SH-SY5Y (cell line): ENCODE data around the gene FOXP4.

ENCODE experiments used
- GATA2 ChIP-seq: IDR thresholded peaks from 2 replicates; pipeline ENCODE4 v1.6.1; 2011; ENCODE audit warnings: mild to moderate bottlenecking, low read depth, low read length
- GATA3 ChIP-seq: IDR thresholded peaks from 2 replicates; pipeline ENCODE4 v1.6.1; 2011; ENCODE audit warnings: low read depth, mild to moderate bottlenecking, low read length, moderate library complexity

GRCh38 chr6:41545247-41545702 lies 906 bp upstream of the FOXP4 start:
- TF ChIP-seq GATA2 = no peak
- no peak for TF ChIP-seq GATA3
